Esophagus (tissue), 2 donors: ENCODE measurements around the gene CHAT. TPM values are rescaled to one million over a fixed set of nuclear protein-coding genes. Genes with fewer than 3 reads are reported as not detected.

Source experiments
- H3K27ac ChIP-seq, 2 donors: one replicate each; pipeline ENCODE4 v1.5.1; 2013; ENCODE audit warnings: low read depth in 2 of 2, mild to moderate bottlenecking in 2 of 2, inconsistent platforms in 1 of 2, low read length in 1 of 2, moderate library complexity in 1 of 2
- H3K27me3 ChIP-seq, 2 donors: one replicate each; pipeline ENCODE4 v1.6.1; 2013; ENCODE audit warnings: low read length in 2 of 2, control low read depth in 1 of 2, mild to moderate bottlenecking in 1 of 2; ENCODE audit not compliant: insufficient read depth in 2 of 2, control insufficient read depth in 1 of 2
- H3K36me3 ChIP-seq, 2 donors: one replicate each; pipeline ENCODE4 v1.6.1; 2013; ENCODE audit warnings: low read length in 1 of 2; ENCODE audit not compliant: control insufficient read depth in 2 of 2, insufficient read depth in 2 of 2
- H3K4me1 ChIP-seq, 2 donors: one replicate each; pipeline ENCODE4 v1.6.1; 2013; ENCODE audit warnings: low read length in 1 of 2; ENCODE audit not compliant: control insufficient read depth in 2 of 2, insufficient read depth in 2 of 2
- H3K4me3 ChIP-seq, 2 donors: one replicate each; pipeline ENCODE4 v1.5.1; 2013; ENCODE audit warnings: low read length in 2 of 2, mild to moderate bottlenecking in 2 of 2, low read depth in 1 of 2, moderate library complexity in 1 of 2
- H3K9me3 ChIP-seq, 2 donors: one replicate each; pipeline ENCODE4 v1.6.1; 2013; ENCODE audit warnings: mild to moderate bottlenecking in 2 of 2, low read depth in 1 of 2, low read length in 1 of 2, moderate library complexity in 1 of 2; ENCODE audit not compliant: control insufficient read depth in 2 of 2, insufficient read depth in 1 of 2
- WGBS, 2 donors: extraction: QIAGEN DNeasy Blood & Tissue Kit; methylation state at CpG; one replicate each; pipeline ENCODE4 v1.1.7; 2013; 5-methylcytosine and 5-hydroxymethylcytosine counted together
- polyA plus RNA-seq, 2 donors: library from polyadenylated mRNA; stranded (reverse); fragments of 200-250 nt; gene quantifications; one replicate each; pipeline ENCODE4 v1.2.3, GENCODE V29; 2013
- donor health status: healthy with polysubstance abuse.
- donor health status: Bipolar disorder and iron deficiency.

CHAT gene
- not detected for polyA plus RNA-seq

- Histone ChIP-seq H3K27ac (no peak within 1 kb of the TSS), H3K4me3 (no peak within 1 kb of the TSS), H3K36me3 (no peaks in the 10 kb centered on the region), H3K4me1 (peaks cover 7 to 17% of the 10 kb centered on the region in 2 donors), H3K27me3 (peaks cover 9 to 48% of the 10 kb centered on the region in 2 donors), H3K9me3 (peaks cover 2 to 19% of the 10 kb centered on the region in 2 donors)
- WGBS, 2 donors = 6 to 7% methylated on average over 10 of the region's 10 CpGs
These were observed at the start of gene CHAT for GRCh38 chr10:49613882-49614241. Gene CHAT, plus strand, starts transcription at chr10:49614037. Its CDS starts 153 bp downstream, at chr10:49614190.

- Histone ChIP-seq H3K27me3 (peaks cover 3 to 5% of the 10 kb centered on the region in 2 donors), H3K27ac (no peak overlapping the region), H3K4me3 (no peak overlapping the region), H3K9me3 (peaks cover 2% of the 10 kb centered on the region in 2 donors), H3K36me3 (no peaks in the 10 kb centered on the region), H3K4me1 (no peaks in the 10 kb centered on the region)
- WGBS, 2 donors = 86 to 88% methylated on average over 4 of the region's 4 CpGs
These were observed 49.3 kb upstream of the CHAT start for GRCh38 chr10:49564461-49565009.

DNA sequence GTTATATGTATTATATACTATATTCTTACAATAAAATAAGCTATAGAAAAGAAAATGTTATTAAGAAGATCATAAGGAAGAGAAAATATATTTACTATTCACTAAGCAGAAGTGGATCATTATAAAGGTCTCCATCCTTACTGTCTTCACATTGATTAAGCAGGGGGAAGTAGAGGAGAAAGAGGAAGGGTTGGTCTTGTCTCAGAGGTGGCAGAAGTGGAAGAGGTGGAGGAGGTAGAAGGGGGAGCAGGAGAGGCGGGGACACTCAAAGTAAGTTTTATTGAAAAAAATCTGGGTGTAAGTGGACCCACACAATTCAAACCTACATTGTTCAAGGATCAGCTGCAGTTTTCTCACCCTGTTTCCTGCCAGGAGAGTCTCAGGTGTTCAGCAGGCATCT, 46.0 kb upstream of the CHAT start:
- WGBS, 2 donors = 82 to 87% methylated on average over 1 of the region's 1 CpG
- Histone ChIP-seq H3K9me3 (peaks cover 2% of the 10 kb centered on the region in 2 donors), H3K36me3 (no peaks in the 10 kb centered on the region), H3K27me3 (peaks cover 0 to 3% of the 10 kb centered on the region in 2 donors), H3K4me3 (no peak overlapping the region), H3K27ac (no peak overlapping the region), H3K4me1 (no peaks in the 10 kb centered on the region)

DNA sequence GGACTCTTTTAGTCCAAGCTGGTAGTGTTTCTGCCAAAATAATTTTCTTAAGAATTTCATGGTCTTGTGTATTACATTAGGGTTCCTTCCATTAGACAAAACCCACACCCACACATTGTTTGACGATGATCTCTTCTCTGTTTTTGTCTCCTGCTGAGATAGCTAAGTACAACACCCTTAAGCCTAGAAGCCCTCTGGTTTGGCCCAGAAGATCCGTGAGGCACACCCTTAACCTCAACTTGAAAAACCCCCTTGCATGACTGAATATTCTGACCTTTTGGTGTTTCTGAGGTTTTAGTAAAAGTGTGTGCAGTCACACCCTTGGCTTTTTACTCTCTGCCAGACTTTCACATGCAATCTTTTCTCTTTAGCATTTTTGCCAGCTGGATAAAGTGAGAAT, 45.6 kb upstream of the CHAT start:
- Histone ChIP-seq H3K4me3 (no peak overlapping the region), H3K4me1 (no peaks in the 10 kb centered on the region), H3K27me3 (peaks cover 0 to 3% of the 10 kb centered on the region in 2 donors), H3K36me3 (no peaks in the 10 kb centered on the region), H3K9me3 (peaks cover 2% of the 10 kb centered on the region in 2 donors), H3K27ac (no peak overlapping the region)
- 52 to 53% methylated on average over 2 of the region's 2 CpGs for WGBS, 2 donors

- Histone ChIP-seq H3K27me3 (peaks cover 0 to 3% of the 10 kb centered on the region in 2 donors), H3K4me3 (no peak overlapping the region), H3K4me1 (no peaks in the 10 kb centered on the region), H3K36me3 (no peaks in the 10 kb centered on the region), H3K27ac (no peak overlapping the region), H3K9me3 (peaks cover 2% of the 10 kb centered on the region in 2 donors)
- WGBS, 2 donors = 45 to 47% methylated on average over 3 of the region's 3 CpGs
These were observed 44.7 kb upstream of the CHAT start for GRCh38 chr10:49569031-49569631.

DNA sequence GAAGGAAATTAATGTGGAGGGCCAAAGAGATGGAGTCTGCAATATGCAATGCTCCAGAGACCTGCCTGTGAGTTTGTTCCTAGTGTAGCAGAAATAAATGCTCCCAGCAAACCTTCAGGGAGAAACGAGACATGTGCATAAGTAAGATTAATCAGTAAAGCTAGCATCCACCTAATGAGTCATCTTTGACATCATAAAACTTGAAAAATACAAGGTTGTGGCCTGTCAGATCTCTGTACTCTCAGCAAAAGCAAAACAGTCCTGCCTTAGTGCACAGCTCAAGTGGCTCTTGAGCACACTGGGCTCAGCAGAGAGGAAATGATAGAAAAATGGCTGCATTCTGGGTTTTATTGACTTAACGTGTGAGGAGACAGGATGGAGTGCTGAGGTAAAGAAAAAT, 42.4 kb upstream of the CHAT start:
- Histone ChIP-seq H3K4me3 (no peak overlapping the region), H3K36me3 (no peaks in the 10 kb centered on the region), H3K9me3 (peaks cover 0 to 2% of the 10 kb centered on the region in 2 donors), H3K4me1 (no peaks in the 10 kb centered on the region), H3K27ac (no peak overlapping the region), H3K27me3 (no peaks in the 10 kb centered on the region)
- WGBS, 2 donors = 42 to 43% methylated on average over 2 of the region's 2 CpGs

- Histone ChIP-seq H3K27ac (no peak overlapping the region), H3K36me3 (no peaks in the 10 kb centered on the region), H3K9me3 (peaks cover 0 to 2% of the 10 kb centered on the region in 2 donors), H3K4me3 (no peak overlapping the region), H3K4me1 (no peaks in the 10 kb centered on the region), H3K27me3 (no peaks in the 10 kb centered on the region)
- WGBS, 2 donors = 69 to 73% methylated on average over 9 of the region's 9 CpGs
These were observed 41.2 kb upstream of the CHAT start for GRCh38 chr10:49572594-49573114.

DNA sequence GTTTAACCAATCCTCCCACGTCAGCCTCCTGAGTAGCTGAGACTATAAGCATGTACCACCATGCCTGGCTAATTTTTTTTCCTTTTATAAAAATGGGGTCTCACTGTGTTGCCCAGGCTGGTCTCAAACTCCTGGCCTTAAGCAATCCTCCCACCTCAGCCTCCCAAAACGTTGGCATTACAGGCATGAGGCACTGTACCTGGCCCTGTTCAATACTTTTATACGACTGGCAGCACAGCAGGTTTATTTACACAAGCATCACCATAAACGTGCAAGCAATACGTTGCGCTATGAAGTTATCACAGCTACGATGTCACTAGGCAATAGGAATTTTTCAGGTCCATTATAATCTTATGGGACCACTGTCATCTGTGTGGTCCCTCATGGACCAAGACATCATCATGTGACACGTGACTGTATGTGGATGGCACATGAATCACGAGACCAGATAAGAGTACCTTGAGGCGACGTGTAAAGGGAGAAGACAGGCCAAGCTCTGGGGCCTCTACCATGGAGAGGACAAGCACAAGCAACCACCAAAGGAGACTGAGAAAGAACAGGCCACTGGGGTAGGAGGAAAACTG, 38.3 kb upstream of the CHAT start:
- no peaks in the 10 kb centered on the region for H3K4me1 ChIP-seq
- WGBS, 2 donors = 80 to 83% methylated on average over 11 of the region's 11 CpGs
- H3K9me3 ChIP-seq = peaks cover 2 to 4% of the 10 kb centered on the region in 2 donors
- H3K27me3 ChIP-seq = no peaks in the 10 kb centered on the region
- H3K27ac ChIP-seq = no peak overlapping the region
- no peak overlapping the region for H3K4me3 ChIP-seq
- H3K36me3 ChIP-seq = no peaks in the 10 kb centered on the region

DNA sequence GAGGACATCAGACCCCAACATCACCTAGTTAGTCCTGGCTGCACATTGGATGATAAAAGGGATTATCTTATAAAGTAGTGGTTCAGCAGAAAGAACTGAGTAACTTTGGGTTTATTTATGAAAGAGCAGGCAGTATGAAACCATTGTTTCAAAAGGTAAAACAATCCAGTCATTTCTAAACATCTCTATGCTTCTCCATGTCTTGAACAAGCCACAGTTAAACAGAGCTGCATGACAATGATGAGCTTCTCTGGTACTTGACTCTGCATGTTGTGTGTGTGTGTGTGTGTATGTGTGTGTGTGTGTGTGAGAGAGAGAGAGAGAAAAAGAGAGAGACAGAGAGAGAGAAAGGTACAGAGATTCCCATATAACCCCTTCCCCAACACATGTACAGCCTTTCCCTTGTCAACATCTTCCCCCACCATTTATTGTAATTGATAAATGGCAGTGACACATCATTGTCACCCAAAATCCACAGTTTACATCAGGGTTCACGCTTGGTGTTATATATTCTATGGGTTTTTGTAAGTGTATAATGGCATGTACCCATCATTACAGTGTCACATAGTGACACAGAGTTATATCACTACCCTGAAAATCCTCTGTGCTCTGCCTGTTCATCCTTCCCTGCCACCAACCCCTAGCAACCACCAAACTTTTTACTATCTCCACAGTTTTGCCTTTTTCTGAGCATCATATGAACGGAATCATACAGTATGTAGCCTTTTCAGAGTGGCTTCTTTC, 36.5 kb upstream of the CHAT start:
- peaks cover 2 to 4% of the 10 kb centered on the region in 2 donors for H3K9me3 ChIP-seq
- no peak overlapping the region for H3K4me3 ChIP-seq
- 68 to 79% methylated on average over 2 of the region's 2 CpGs for WGBS, 2 donors
- H3K27ac ChIP-seq = no peak overlapping the region
- H3K36me3 ChIP-seq = no peaks in the 10 kb centered on the region
- H3K4me1 ChIP-seq = no peaks in the 10 kb centered on the region
- H3K27me3 ChIP-seq = no peaks in the 10 kb centered on the region
